HG03175 (cell line): ENCODE measurements around the gene GLRA2.

Experiments
- ATAC-seq: cut with Tn5 transposase; IDR thresholded peaks from one replicate; pipeline ENCODE4 v1.9.1; 2021; ENCODE audit warnings: mild to moderate bottlenecking, moderate library complexity; ENCODE audit not compliant: unreplicated experiment

The GLRA2 gene

GRCh38 chrX:14697451-14697850 lies 168.1 kb downstream of the GLRA2 start:
- ATAC-seq: no peak

GRCh38 chrX:14698790-14699189 lies 169.5 kb downstream of the GLRA2 start:
- no peak for ATAC-seq

GRCh38 chrX:14700982-14701381 lies 171.6 kb downstream of the GLRA2 start:
- ATAC-seq: no peak

GRCh38 chrX:14702145-14702544 lies 172.8 kb downstream of the GLRA2 start:
- ATAC-seq: no peak

- no peak for ATAC-seq
These were observed 182.8 kb downstream of the GLRA2 start for GRCh38 chrX:14712096-14712495.

- ATAC-seq: no peak
These were observed 188.6 kb downstream of the GLRA2 start for GRCh38 chrX:14717949-14718348.

DNA sequence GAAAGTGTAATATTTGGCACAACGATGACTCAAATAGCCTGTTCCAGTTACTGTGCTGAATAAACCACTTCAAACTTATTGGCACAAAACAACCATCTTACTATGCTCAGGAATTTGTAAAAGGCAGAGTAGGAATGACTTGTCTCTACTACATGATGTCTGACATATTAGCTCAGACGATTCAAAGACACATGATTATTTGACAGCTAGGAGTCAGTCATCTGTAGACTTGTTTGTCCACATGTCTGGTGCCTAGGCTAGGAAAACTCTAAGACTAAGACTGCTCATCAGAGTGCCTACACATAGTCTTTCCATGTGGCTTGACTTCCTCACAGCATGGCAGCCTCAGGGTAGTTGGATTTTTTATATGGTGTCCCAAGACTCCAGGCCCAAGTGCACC lies 189.1 kb downstream of the GLRA2 start:
- ATAC-seq: no peak

DNA sequence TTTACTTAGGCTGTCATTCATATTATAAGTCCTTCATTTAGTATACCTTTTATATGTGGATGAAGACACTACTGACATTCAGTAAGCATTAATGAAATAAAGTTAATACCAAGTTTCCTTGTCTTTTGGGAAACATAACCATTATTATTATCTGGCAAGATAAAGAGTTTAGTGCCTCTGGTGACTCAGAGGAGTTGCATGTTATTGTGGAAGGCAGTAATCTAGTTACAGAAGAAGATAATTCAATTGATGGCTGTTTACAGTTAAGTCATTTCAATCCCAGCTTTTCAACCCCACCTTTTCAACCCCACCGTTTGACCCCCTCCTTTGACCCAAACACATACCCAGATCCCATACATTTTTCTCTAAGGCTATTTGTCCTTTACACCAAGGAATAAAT lies 199.7 kb downstream of the GLRA2 start:
- ATAC-seq: no peak

DNA sequence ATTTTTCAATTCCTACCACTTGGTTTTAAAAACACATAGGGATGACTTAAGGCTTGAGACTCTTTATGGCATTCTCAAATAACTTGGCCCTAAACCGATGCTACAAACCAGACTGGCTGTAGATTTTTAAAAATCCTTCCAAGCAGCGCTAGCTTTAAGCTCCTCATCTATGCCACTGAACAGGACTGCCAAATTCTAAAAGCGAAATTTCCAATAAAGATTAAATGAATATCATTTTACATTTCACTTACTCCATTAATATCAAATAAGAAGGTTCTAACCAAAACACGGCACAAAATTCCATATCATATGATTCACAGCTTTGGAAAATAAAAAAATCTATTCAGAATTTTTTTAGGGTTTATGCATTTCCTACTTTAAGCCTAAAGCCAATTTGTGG lies 209.3 kb downstream of the GLRA2 start:
- ATAC-seq: no peak

DNA sequence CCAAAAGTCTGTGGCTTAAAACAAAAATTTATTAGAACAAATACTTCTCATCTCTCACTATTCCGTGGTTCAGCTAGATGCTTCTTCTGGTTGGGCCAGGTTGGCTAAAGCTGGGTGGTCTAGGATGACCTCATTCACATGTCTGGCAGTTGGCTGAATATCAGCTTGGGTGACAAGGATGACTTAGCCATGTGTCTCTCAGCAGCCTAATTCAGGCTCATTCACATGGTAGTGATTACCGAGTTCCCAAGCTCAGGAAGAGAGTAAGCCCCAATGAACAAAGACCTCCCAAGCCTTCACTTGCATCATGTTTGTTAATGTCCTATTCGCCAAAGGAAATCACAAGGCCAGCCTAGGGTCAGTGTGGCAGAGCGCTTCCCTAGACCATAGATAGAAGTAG lies 224.1 kb downstream of the GLRA2 start:
- no peak for ATAC-seq

DNA sequence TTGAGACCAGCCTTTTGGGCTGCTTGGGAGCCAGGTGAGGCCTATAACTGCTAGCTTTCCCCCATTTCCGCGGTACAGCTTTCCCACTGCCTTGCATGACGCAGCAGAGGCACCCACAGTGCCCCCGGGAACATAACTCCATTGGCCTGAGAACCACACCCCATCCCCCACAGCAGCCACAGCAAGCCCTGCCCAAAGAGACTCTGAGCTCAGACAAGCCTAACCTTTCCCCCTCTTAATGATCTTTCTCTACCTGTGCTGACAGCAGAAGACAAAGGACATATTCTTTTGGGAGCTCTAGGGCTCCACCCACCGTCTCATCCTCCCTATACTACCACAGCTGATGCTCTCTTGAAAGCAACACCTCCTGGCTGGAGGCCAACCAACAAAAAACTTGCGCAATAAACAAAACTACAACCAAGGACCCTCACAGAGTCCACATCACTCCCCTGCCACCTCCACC lies 228.7 kb downstream of the GLRA2 start:
- ATAC-seq: no peak

GRCh38 chrX:14775416-14775815 lies 246.1 kb downstream of the GLRA2 start:
- no peak for ATAC-seq

DNA sequence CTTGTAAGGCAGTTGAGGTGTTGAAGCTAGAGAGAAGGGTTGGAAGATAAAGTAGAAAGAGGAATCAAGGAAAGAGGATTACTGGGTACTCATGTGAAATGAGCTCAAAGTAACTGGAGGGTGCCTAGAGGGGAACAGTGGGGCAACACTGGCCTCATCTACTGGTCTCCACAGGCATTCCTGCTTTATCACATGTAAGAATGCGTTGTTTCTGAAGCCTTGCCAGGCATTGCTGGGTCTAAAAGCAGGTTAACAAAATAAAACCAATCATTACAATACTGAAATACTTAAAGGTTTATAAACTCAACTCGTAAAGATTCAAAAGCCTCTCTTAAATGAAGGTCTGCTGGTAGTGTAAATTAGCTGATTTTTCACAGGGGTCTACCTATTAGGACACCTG lies 247.6 kb downstream of the GLRA2 start:
- ATAC-seq: no peak

DNA sequence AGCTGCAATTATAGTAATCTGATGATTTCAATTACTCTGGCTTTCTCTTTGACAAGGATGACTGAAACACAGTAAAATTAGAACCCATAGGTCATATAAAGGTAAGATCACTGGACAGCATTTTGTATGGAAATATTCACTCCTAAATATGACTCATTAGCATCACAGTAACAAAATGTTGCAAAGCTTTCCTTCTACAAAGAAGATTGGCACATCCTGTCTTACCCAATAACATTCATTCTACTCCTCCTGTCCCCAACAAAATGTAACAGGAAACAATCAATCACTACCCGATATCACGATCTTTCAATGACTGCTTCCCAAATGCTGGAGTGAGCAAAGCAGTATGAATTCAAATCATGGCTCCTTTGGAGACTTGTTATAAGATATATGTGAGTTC lies 248.2 kb downstream of the GLRA2 start:
- no peak for ATAC-seq

DNA sequence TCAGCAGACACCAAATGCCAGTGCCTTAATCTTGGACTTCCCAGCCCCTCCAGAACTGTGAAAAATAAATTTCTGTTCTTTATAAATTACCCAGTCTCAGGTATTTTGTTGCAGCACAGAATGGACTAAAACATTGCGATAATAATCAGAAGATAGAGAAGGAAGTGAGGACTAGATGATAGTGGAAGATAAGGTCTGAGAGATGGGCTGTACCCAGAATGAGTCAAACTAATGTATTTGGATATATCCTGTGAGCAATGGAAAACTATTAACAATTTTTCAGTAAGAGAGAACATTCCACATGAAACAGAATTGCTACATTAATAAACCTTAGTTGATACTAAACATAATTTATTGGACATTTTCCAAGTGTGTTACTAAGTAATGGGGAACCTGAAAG lies 250.2 kb downstream of the GLRA2 start:
- no peak for ATAC-seq
